Right lung (tissue), 10 donors: ENCODE data around the gene DIAPH2. TPM values are rescaled to one million over a fixed set of nuclear protein-coding genes. Genes with fewer than 3 reads are reported as not detected.

ENCODE experiments used
- DNase-seq, 2 donors: peaks; one replicate each; pipeline ENCODE4 v3.0.0-alpha.2; 2013
- long read RNA-seq, 8 donors: transcript quantifications; one replicate each; lab custom pipeline, GENCODE V29; 2026
- polyA plus RNA-seq, 5 donors: library from polyadenylated mRNA; unstranded; fragments of 120-200 nt; gene quantifications; one replicate each; pipeline versions ENCODE4 v1.2.1 to v1.2.3, GENCODE V29; 2013; ENCODE audit warnings: inconsistent platforms in 1 of 5, low replicate concordance in 1 of 5; ENCODE audit not compliant: insufficient read length in 5 of 5, insufficient read depth in 1 of 5

Gene DIAPH2
- 10 to 100 TPM in 4 of 5 donors, 1 to 10 TPM in 1; 9.0 to 18.4 (median 15.7) TPM for polyA plus RNA-seq
- long read RNA-seq, donor 1, result 0 reads
- long read RNA-seq, donor 2, result 0 reads
- long read RNA-seq, donor 3, result 0 reads
- long read RNA-seq, donor 4, full-length matches to known transcripts, result 2 of 2 reads
- long read RNA-seq, donor 4, partial matches to known transcripts, result 0 of 2 reads
- long read RNA-seq, donor 4, other reads (novel, unspliced or antisense), result 0 of 2 reads
- long read RNA-seq, donor 5, result 0 reads
- long read RNA-seq, donor 6, partial matches to known transcripts, result 19 of 19 reads
- long read RNA-seq, donor 6, other reads (novel, unspliced or antisense), result 0 of 19 reads
- long read RNA-seq, donor 7, full-length matches to known transcripts, result 3 of 3 reads
- long read RNA-seq, donor 7, partial matches to known transcripts, result 0 of 3 reads
- long read RNA-seq, donor 7, other reads (novel, unspliced or antisense), result 0 of 3 reads
- long read RNA-seq, donor 8, result 0 reads

- DNase-seq, result peak; percentile 59 to 63
Observed at GRCh38 chrX:96684339-96685209, at the start of gene DIAPH2. TSS of gene DIAPH2 (plus strand) at chrX:96684842.

GRCh38 chrX:96650023-96650422, 34.6 kb upstream of the DIAPH2 start:
- no peak for DNase-seq

GRCh38 chrX:96655947-96656623, 28.6 kb upstream of the DIAPH2 start:
- no peak for DNase-seq

- no peak for DNase-seq
Observed at GRCh38 chrX:96682516-96682915, 2.1 kb upstream of the DIAPH2 start.

GRCh38 chrX:96683997-96684338, 674 bp upstream of the DIAPH2 start:
- no peak for DNase-seq

- peak; percentile 45 to 50 for DNase-seq
Observed at GRCh38 chrX:96685210-96686099, 813 bp downstream of the DIAPH2 start.

- no peak for DNase-seq
Observed at GRCh38 chrX:96687776-96688175, 3.1 kb downstream of the DIAPH2 start.

DNA sequence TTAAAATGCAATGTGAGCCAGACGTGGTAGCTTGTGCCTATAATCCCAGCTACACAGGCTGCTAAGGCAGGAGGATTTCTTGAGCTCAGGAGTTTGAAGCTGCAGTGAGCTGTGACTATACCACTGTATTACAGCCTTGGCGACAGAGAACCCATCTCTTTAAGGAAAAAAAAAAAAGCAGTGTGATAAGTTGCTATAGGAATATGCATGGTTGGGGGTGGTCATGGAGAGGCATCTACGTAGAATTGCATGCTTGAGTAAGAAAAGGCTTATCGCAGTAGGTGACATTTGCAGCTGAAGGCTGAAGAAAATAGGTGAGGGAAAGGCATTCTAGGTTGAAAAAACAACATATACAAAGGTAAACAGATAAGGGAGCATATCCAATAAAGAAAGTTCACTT, 4.1 kb downstream of the DIAPH2 start:
- DNase-seq, result no peak

DNA sequence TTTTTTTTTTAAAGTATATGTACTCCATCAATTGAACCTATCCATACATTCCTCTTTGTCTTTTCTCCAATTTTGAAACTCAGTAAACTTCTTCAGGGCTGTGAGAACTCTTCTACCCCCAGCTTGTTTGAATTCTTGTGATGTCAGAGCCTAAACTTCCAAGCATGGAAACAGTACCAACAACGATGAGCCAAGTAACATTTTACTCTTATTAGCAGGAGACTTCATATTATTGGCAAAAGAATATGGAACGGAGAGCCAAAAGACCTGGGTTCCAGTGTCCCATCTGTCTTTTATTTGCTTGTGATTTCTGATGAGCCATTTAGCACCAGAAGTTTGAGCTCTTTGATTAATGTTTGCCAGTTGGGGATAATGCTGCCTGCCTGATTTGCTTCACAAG, 5.3 kb downstream of the DIAPH2 start:
- no peak for DNase-seq

DNA sequence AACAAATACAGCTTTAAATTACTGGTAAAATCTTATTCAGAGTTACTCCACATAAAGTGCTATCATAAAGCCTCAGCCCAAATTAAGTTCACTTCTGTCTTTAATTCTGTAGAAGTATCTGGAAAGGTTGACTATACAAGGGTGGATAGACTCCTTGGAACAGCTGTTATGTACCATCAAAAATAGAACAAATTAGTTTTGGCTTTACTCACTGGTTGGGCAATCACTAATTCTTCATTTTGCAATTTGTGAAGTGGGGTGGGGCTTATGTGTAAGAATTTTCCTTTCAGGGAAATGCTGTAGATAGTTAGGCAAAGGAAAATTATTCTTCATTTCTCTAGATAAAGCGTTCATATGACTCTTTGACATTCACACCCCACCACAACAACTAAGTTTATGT, 7.8 kb downstream of the DIAPH2 start:
- DNase-seq, result peak; percentile 38 to 48

DNA sequence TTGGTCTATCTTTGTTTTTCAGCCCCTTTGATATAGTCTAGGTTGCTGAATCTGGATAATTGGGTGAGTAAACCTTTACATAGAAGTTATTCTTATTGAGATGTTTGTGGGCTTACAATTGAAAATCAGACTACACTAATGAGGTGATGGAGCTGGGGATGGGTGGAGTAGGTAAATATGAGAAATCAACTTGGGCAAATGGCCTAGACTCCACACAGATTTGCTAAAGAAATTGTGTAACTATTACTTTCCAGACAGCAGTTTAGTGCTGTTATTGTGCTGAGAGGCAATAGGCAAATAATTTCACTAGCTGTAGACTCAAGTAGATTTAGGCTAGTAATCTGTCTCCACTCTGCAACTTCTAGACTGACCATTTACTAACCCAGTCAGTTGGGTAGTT, 8.2 kb downstream of the DIAPH2 start:
- no peak for DNase-seq

- DNase-seq, result no peak
Observed at GRCh38 chrX:96693407-96693806, 8.8 kb downstream of the DIAPH2 start.

DNA sequence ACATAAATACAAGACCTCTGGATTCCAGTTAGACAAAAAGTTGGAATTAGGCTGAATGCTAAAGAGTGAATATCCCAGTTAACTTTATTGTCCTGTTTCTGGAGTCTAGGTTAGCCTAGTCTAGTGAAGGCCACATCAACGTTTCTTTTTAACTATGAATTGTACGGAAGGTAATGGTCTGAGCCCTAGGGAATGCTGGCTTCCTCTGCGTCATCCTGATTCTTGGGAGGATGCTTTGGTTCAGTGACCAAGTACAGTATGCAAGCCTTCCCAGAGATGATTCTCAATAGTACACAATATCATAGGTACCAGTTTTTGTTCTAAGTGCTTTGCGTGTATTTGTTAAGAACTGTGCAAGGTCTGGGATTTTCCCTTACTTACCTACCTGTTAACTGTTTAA, 11.8 kb downstream of the DIAPH2 start:
- no peak for DNase-seq

DNA sequence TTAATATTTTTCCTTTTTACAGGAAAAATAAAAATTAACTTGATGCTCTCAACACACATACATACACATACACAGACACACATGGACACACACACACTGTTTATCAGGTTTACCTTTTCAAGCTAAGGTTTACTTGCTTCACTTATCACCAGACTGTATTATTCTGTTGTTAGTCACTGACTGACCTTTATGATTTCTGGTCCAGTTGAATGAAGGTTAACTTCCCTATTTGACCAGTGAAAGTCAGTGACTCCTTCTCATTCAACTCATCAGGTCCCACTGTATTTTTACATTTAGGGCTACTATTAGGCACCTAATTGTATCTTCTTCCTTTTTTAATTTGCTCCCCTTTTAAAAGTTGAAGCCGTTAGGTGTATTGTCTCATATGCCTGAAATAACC, 16.0 kb downstream of the DIAPH2 start:
- no peak for DNase-seq

DNA sequence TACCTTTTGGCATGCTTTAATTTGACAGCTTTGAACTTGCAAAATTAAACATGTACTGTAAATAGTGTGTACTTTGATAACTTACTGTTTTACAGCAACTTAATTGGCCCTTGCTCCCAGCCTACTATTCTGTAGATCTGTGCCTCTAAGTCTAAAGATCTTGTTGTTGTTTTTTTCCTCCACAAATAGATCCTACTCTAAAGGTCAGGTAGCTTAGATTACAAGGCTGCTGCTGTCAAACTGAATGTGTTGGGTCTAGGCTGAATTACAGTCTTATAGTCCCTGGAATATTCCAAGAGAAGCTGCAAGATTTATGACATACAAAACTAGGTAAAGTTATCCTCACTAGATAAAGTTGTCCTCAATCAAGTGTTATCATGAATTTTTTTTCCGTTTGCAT, 18.7 kb downstream of the DIAPH2 start:
- DNase-seq, result no peak

DNA sequence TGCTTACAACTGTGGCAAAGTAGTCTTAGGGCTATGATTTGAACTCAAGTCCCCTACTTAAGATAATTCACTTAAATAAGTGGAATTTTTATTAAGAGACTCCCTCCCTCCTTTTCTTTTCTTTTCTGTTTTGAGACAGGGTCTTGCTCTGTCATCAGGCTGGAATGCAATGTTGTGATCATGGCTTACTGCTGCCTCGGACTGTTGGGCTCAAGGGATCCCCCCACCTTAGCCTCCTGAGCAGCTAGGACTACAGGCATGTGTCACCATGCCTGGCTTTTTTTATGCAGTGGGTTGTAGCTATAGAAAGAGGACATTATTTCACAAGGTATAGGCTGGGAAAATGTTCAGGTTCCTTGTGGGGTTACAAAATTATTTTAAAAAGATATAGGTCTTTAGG, 19.2 kb downstream of the DIAPH2 start:
- no peak for DNase-seq

DNA sequence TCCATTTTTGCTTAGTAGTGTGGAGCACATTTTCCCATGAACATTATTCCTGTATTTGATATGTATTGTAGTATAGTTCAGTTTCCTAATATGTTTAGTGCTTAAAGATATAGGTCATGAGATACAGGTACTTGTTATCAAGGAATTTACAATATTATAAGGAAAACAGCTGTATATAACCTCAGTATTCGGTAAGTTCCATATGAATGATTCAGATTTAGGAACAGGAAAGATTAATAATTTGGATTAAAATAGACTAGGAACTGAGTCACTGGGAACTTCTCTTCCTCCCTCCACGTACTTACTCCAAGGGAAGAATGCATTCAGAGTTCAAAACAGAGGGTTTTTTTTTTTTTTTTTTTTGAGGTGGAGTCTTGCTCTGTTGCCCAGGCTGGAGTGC, 20.0 kb downstream of the DIAPH2 start:
- no peak for DNase-seq

DNA sequence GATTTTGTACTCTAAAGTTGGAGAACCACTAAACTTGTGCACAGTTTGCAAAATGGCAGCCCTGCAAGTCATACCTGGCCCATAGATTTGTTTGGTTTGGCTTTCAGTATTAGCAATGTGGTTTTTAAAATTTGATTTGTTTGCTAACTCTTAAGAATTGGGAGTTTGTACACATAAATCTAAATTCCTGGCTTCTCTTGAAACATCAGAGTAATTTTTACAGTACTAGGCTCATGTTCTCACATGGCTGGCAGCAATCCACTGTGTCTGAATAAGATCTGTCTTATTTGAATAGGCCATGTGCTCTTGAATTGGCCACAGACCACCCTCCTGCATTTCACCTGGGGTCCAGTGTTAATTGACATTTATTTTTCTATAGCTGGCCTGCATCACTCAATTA, 21.3 kb downstream of the DIAPH2 start:
- DNase-seq, result no peak

GRCh38 chrX:96707804-96708203, 23.2 kb downstream of the DIAPH2 start:
- no peak for DNase-seq

- DNase-seq, result no peak
Observed at GRCh38 chrX:96710031-96710430, 25.4 kb downstream of the DIAPH2 start.

GRCh38 chrX:96713303-96713702, 28.7 kb downstream of the DIAPH2 start:
- DNase-seq, result no peak
